ENCODE results near the gene FAM169A.

- TF ChIP-seq NFYA (IDR thresholded peaks at IDR 0.05; ENCODE audit: borderline replicate concordance, low read depth, low read length) (no peak), ESRRA (IDR thresholded peaks at IDR 0.05; ENCODE audit: low read length) (no peak), HDAC2 (IDR thresholded peaks at IDR 0.05) (no peak), EZH2 (IDR thresholded peaks at IDR 0.05; ENCODE audit: borderline replicate concordance, control insufficient read depth, low read depth, low read length) (no peak), CTCF (IDR thresholded peaks at IDR 0.05 in 2 of 3, conservative IDR thresholded peaks at IDR 0.05 in 1 of 3; ENCODE audit: control insufficient read depth in 2 of 3, extremely low read depth in 1 of 3, insufficient read depth in 1 of 3, low read depth in 3 of 3, low read length in 3 of 3) (no peak)
Observed at GRCh38 chr5:74810915-74811314, 55.3 kb downstream of the FAM169A start.
